Activated T-cell treated with anti-CD3 and anti-CD28 coated beads, Interleukin-2, amount 50 U/mL, for 24 hours (primary cell): ENCODE measurements around the gene FXYD1.
A peak's percentile ranks its signal among the peaks of the same experiment; 100 is the strongest.

Experiments
- DNase-seq: peaks from one replicate; pipeline ENCODE4 v3.0.0-alpha.2; 2020
- H3K27ac Mint-ChIP-seq: 2 replicates; pipeline ENCODE4 v1.8.0; 2020; ENCODE audit warnings: mild to moderate bottlenecking, mixed read lengths
- H3K27me3 Mint-ChIP-seq: 2 replicates; pipeline ENCODE4 v1.8.0; 2020; ENCODE audit warnings: mixed read lengths
- H3K36me3 Mint-ChIP-seq: 2 replicates; pipeline ENCODE4 v1.8.0; 2020; ENCODE audit warnings: low read depth, mixed read lengths
- H3K4me1 Mint-ChIP-seq: 2 replicates; pipeline ENCODE4 v1.8.0; 2020; ENCODE audit warnings: low read depth, mixed read lengths
- H3K4me3 Mint-ChIP-seq: 2 replicates; pipeline ENCODE4 v1.8.0; 2020; ENCODE audit warnings: mild to moderate bottlenecking, moderate library complexity, mixed read lengths
- H3K9me3 Mint-ChIP-seq: 2 replicates; pipeline ENCODE4 v1.8.0; 2020; ENCODE audit warnings: mixed read lengths

The FXYD1 gene

DNA sequence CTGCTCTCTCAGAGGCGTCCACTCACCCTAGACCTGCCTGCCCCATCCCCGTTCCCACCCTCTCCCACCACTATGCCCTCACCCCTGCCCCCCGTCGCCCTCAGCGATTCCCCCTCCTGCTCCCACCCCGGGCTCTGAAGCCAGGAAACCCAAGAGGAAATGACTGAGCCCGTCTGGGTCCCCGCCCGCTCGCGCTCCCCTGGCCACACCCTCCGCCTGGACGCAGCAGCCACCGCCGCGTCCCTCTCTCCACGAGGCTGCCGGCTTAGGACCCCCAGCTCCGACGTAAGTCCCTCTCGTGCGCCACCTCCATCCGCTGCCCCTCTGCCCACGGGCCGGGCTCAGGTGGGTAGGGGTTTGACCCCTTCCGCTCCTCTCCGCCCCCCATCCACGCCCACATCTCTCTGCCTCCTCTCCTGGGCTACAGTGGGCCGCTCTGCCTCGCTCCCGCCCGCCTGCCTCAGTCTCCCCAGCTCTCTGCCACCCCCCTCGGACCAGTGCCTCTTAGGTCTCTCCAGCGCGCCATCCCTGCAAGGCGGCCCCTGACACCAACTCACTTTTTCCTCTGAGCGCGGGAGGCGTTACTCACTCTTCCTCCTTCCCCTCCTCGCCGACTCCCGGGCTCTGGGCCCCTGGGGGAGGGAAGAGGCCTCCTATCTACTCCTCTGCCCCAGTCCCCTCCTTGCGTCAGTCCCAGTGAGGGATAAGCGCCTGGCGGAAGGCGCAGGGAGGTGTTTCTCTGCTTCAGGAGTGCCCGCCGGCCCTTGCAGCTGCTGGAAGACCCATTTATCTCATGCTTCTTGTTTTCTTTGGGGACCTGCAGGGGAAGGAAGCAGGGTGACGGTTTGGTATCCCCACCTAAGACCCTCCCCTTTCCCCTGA lies 16.1 kb downstream of the FXYD1 start, which contains the start of gene FXYD5:
Gene FXYD5 (plus strand): TSS at position 211 of the 882 bp plus-strand sequence. CDS start 816 bp downstream, outside the sequence.
- Mint-ChIP-seq H3K4me3 (peak within 1 kb of the TSS; percentile 100), H3K27me3 (no peaks in the 10 kb centered on the region), H3K9me3 (no peaks in the 10 kb centered on the region), H3K36me3 (peaks cover 57% of the 10 kb centered on the region), H3K27ac (peak within 1 kb of the TSS; percentile 100), H3K4me1 (peaks cover 53% of the 10 kb centered on the region)
- DNase-seq, result peak; percentile 87

DNA sequence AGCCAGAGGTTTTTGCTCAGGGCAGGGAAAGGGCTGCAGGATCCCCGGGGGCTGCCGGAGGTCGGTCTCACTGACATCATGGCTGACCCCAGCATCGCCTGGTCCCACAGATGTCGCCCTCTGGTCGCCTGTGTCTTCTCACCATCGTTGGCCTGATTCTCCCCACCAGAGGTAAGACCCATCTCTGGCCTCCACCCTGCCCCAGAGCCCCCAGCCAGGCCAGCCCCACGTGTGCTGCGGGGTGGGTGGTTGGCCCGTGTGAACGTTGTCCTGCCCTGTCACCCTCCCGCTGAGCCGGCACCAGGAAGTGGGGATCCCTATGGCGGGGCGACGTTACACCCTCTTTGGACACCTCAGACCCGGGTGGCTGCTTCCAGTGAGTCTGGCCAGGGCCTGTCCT lies 16.8 kb downstream of the FXYD1 start:
- no peak for DNase-seq
- Mint-ChIP-seq H3K9me3 (no peaks in the 10 kb centered on the region), H3K36me3 (peaks cover 64% of the 10 kb centered on the region), H3K4me3 (peak overlapping the region; percentile 100), H3K27me3 (no peaks in the 10 kb centered on the region), H3K27ac (peak overlapping the region; percentile 100), H3K4me1 (peaks cover 53% of the 10 kb centered on the region)

DNA sequence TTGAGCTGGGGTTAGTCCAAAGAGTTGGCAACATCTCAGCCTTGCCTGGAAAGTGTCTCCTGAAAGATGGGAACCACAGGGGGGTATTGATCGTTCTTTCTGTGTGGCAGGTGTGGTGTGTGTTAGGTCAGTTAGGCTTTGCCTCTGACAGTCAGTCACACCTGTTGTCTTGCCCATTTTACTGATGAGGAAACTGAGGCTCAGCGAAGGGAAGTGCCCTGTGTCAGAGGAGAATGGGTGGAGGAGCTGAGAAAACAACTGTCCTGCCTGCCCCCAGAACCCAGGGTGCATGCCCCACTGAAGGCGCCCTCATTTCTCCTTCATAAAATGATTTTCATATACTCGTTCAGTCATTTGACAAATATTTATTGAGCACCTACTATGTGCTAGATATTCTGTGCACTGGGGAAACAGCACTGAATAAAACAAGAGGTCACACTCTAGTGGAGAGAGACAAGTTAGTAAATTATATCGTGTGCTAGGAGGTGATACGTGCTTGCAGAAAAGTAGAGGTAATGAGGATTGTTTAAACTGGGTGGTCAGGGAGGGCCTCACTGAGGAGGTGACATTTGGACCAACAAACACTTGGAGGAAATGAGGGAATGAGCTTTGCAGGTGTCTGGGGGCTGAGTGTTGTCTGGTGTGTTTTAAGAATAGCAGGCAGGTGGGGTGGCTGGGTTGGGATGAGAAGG lies 17.5 kb downstream of the FXYD1 start:
- no peak for DNase-seq
- H3K27ac Mint-ChIP-seq, result peak overlapping the region; percentile 100
- H3K36me3 Mint-ChIP-seq, result peaks cover 71% of the 10 kb centered on the region
- peak overlapping the region; percentile 100 for H3K4me3 Mint-ChIP-seq
- H3K4me1 Mint-ChIP-seq, result peaks cover 57% of the 10 kb centered on the region
- H3K9me3 Mint-ChIP-seq, result peaks cover under 1% of the 10 kb centered on the region
- no peaks in the 10 kb centered on the region for H3K27me3 Mint-ChIP-seq

- Mint-ChIP-seq H3K9me3 (peaks cover 4% of the 10 kb centered on the region), H3K27ac (peak overlapping the region; percentile 100), H3K27me3 (no peaks in the 10 kb centered on the region), H3K4me1 (peaks cover 61% of the 10 kb centered on the region), H3K36me3 (peaks cover 76% of the 10 kb centered on the region), H3K4me3 (peak overlapping the region; percentile 100)
- no peak for DNase-seq
Observed at GRCh38 chr19:35156673-35157014, 18.0 kb downstream of the FXYD1 start.

DNA sequence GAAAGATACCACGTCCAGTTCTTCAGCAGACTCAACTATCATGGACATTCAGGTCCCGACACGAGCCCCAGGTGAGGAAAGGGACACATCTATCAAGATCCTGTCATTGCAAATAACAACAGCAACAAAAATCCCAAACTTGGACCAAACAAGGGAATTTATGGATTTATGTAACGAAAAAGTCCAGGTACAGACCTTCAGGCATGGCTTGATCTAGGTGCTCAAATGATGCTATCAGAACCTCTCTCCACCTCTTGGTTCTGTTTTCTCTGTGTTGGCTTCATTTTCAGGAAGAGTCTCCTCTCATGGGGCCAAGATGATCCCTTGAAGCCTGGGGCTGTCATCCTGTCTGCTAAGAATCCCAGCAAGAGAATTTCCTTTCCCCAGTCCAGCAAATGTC lies 18.8 kb downstream of the FXYD1 start:
- H3K4me1 Mint-ChIP-seq, result peaks cover 64% of the 10 kb centered on the region
- H3K27me3 Mint-ChIP-seq, result no peaks in the 10 kb centered on the region
- H3K4me3 Mint-ChIP-seq, result peak overlapping the region; percentile 100
- H3K36me3 Mint-ChIP-seq, result peaks cover 84% of the 10 kb centered on the region
- peaks cover 9% of the 10 kb centered on the region for H3K9me3 Mint-ChIP-seq
- H3K27ac Mint-ChIP-seq, result peak overlapping the region; percentile 100
- no peak for DNase-seq

DNA sequence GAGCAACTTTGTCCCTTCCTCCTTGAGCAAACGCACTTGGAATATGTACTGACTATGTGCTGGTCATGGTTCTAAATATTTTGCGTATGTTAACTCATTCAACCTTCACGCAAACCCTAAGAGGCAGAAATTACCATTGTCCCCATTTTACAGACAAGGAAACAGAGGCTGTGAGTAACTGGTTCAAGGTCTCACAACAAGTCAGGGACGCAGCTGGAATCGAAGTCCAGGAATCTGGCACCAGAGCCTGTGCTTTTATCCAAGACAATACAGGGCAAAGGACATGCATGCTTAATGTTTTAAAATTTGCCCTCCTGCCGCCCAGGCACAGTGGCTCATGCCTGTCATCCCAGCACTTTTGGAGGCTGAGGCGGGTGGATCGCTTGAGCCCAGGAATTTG lies 21.0 kb downstream of the FXYD1 start:
- H3K27ac Mint-ChIP-seq, result peak overlapping the region; percentile 100
- H3K9me3 Mint-ChIP-seq, result peaks cover 21% of the 10 kb centered on the region
- peaks cover 100% of the 10 kb centered on the region for H3K36me3 Mint-ChIP-seq
- H3K4me1 Mint-ChIP-seq, result peaks cover 63% of the 10 kb centered on the region
- no peak for DNase-seq
- no peaks in the 10 kb centered on the region for H3K27me3 Mint-ChIP-seq
- H3K4me3 Mint-ChIP-seq, result no peak overlapping the region

- no peak for DNase-seq
- no peaks in the 10 kb centered on the region for H3K27me3 Mint-ChIP-seq
- H3K9me3 Mint-ChIP-seq, result peaks cover 28% of the 10 kb centered on the region
- peaks cover 100% of the 10 kb centered on the region for H3K36me3 Mint-ChIP-seq
- peak overlapping the region; percentile 82 for H3K27ac Mint-ChIP-seq
- no peak overlapping the region for H3K4me3 Mint-ChIP-seq
- H3K4me1 Mint-ChIP-seq, result peaks cover 66% of the 10 kb centered on the region
Observed at GRCh38 chr19:35160629-35161433, 22.2 kb downstream of the FXYD1 start.

GRCh38 chr19:35161434-35161743 lies 22.8 kb downstream of the FXYD1 start:
- Mint-ChIP-seq H3K4me3 (no peak overlapping the region), H3K4me1 (peaks cover 64% of the 10 kb centered on the region), H3K27me3 (no peaks in the 10 kb centered on the region), H3K36me3 (peaks cover 100% of the 10 kb centered on the region), H3K27ac (no peak overlapping the region), H3K9me3 (peaks cover 33% of the 10 kb centered on the region)
- DNase-seq, result no peak

DNA sequence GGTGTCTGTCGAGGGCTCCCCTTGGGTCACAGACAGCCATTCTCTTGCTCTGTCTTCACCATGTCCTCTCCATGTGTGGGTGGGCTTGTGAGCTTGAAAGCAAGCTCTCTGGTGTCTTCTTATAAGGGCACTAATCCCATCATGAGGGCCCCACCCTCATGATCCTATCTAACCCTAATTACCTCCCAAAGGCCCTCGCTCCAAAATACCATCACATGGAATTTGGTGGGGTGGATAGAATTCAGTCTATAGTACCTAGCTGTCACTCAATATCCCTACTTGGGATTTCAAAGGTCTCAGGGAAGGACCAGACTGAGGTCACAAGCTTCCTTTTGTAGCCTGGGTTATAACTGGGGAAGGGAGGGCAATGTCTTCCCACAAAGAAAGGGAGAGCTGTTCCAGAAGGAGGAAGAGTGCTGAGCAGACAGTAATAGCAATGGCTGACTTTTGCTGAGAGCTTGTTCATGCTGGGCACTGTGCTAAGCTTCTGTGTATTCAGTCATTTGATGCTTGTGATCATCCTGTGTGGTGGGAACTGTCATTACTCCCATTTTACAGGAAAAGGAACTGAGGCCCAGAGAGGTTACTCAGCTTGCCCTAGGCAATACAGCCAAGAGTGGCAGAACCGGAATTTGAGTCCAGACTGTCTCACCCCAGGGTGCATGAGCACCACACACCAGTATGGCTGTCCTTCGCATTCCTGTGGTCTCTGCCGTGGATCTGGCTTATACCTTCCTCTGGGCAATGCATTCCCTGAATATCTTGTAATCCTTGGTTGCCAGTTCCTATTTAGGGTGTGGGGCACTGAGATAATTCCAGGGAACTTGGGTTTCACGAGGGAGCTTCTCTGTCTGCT lies 24.1 kb downstream of the FXYD1 start:
- H3K36me3 Mint-ChIP-seq, result peaks cover 100% of the 10 kb centered on the region
- DNase-seq, result no peak
- peaks cover 36% of the 10 kb centered on the region for H3K9me3 Mint-ChIP-seq
- no peak overlapping the region for H3K4me3 Mint-ChIP-seq
- no peaks in the 10 kb centered on the region for H3K27me3 Mint-ChIP-seq
- peaks cover 64% of the 10 kb centered on the region for H3K4me1 Mint-ChIP-seq
- peak overlapping the region; percentile 38 for H3K27ac Mint-ChIP-seq

GRCh38 chr19:35164418-35164817 lies 25.8 kb downstream of the FXYD1 start:
- peaks cover 60% of the 10 kb centered on the region for H3K4me1 Mint-ChIP-seq
- no peak overlapping the region for H3K4me3 Mint-ChIP-seq
- H3K27me3 Mint-ChIP-seq, result no peaks in the 10 kb centered on the region
- DNase-seq, result no peak
- H3K9me3 Mint-ChIP-seq, result peaks cover 36% of the 10 kb centered on the region
- H3K36me3 Mint-ChIP-seq, result peaks cover 100% of the 10 kb centered on the region
- H3K27ac Mint-ChIP-seq, result peak overlapping the region; percentile 59

- peaks cover 64% of the 10 kb centered on the region for H3K4me1 Mint-ChIP-seq
- H3K27me3 Mint-ChIP-seq, result no peaks in the 10 kb centered on the region
- no peak for DNase-seq
- H3K4me3 Mint-ChIP-seq, result no peak overlapping the region
- peaks cover 36% of the 10 kb centered on the region for H3K9me3 Mint-ChIP-seq
- peak overlapping the region; percentile 9 for H3K27ac Mint-ChIP-seq
- H3K36me3 Mint-ChIP-seq, result peaks cover 100% of the 10 kb centered on the region
Observed at GRCh38 chr19:35165200-35166058, 26.8 kb downstream of the FXYD1 start.

DNA sequence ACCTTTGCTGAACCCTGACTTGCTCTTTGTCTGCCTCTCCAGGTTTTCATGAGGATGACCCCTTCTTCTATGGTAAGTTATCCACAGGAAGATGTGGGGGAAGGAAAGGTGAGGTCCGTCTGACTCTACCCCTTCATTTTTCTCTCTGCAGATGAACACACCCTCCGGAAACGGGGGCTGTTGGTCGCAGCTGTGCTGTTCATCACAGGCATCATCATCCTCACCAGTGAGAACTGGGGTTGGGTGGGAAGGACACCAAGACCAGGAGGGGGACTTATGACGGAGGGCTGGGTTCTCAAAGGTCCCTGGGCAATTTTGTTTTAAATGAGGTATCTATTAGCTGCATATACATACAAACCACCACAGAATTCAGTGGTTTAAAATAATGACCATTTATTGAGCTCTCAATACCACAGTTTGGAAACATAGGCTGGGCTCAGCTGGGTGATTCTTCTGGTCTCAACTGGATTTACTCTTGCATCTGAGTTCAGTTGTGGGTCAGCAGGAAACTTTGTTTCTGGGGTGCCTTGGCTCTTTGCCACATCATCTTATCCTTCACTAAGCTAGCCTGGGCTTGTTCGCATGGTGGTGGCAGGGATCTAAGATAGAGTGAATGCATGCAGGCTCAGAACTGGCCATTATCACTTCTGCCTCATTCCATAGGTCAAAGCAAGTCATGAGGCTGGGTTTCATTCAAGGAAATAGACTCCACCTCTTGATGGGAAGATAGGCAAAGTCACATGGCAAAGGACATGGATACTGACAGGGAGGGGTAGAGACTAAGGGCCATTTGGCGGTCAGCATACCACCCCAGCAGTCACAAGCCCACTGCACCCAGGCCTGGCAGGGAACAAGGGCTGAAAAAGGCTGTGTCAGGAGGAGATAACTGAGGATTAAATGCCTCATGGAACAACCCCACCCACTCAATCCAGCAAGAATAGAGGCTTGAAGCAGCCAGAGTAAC lies 27.8 kb downstream of the FXYD1 start:
- DNase-seq, result no peak
- Mint-ChIP-seq H3K4me1 (peaks cover 61% of the 10 kb centered on the region), H3K4me3 (no peak overlapping the region), H3K36me3 (peaks cover 98% of the 10 kb centered on the region), H3K9me3 (peaks cover 33% of the 10 kb centered on the region), H3K27me3 (no peaks in the 10 kb centered on the region), H3K27ac (peak overlapping the region; percentile 89)
